GM21360 (cell line): ENCODE data around the gene AP2A1.
A peak's percentile ranks its signal among the peaks of the same experiment; 100 is the strongest.

Experiments used
- ATAC-seq: cut with Tn5 transposase; IDR thresholded peaks from one replicate; pipeline ENCODE4 v1.9.1; 2021; ENCODE audit warnings: mild to moderate bottlenecking, moderate library complexity; ENCODE audit not compliant: unreplicated experiment

Gene AP2A1

GRCh38 chr19:49837009-49837310, 70.2 kb downstream of the AP2A1 start:
- no peak for ATAC-seq

GRCh38 chr19:49837425-49837824, 70.6 kb downstream of the AP2A1 start:
- no peak for ATAC-seq

GRCh38 chr19:49838885-49839588, 72.2 kb downstream of the AP2A1 start:
- ATAC-seq: no peak

GRCh38 chr19:49839713-49840112, 72.9 kb downstream of the AP2A1 start:
- ATAC-seq: no peak

GRCh38 chr19:49840321-49840720, 73.5 kb downstream of the AP2A1 start:
- no peak for ATAC-seq

GRCh38 chr19:49840736-49841249, 74.0 kb downstream of the AP2A1 start:
- no peak for ATAC-seq

- ATAC-seq: no peak
These were observed 76.5 kb downstream of the AP2A1 start for GRCh38 chr19:49843265-49843664.

GRCh38 chr19:49844138-49845095, 77.6 kb downstream of the AP2A1 start:
- no peak for ATAC-seq

GRCh38 chr19:49845414-49845813, 78.6 kb downstream of the AP2A1 start:
- no peak for ATAC-seq

GRCh38 chr19:49846408-49846807, 79.6 kb downstream of the AP2A1 start:
- no peak for ATAC-seq

GRCh38 chr19:49847731-49848696, 81.2 kb downstream of the AP2A1 start:
- no peak for ATAC-seq

GRCh38 chr19:49848938-49849337, 82.1 kb downstream of the AP2A1 start:
- ATAC-seq: no peak

- ATAC-seq: no peak
These were observed 82.8 kb downstream of the AP2A1 start for GRCh38 chr19:49849433-49850220.

- ATAC-seq: no peak
These were observed 83.4 kb downstream of the AP2A1 start for GRCh38 chr19:49850221-49850486.

GRCh38 chr19:49850487-49851342, 83.9 kb downstream of the AP2A1 start, which contains the start of gene PTOV1:
Gene PTOV1, plus strand, starts transcription at chr19:49851159.
- peak; percentile 51 for ATAC-seq

- ATAC-seq: no peak
These were observed 84.9 kb downstream of the AP2A1 start for GRCh38 chr19:49851456-49852259.

GRCh38 chr19:49852631-49853126, 85.9 kb downstream of the AP2A1 start:
- ATAC-seq: no peak

GRCh38 chr19:49853852-49854377, 87.1 kb downstream of the AP2A1 start:
- ATAC-seq: no peak
